HG03571 (cell line): ENCODE data around the gene NLRP8.
"Not testable (repeated sequence)": the region's sequence is repeated elsewhere in the genome, so short reads cannot be mapped to it uniquely, and the experiment has no call there.

Experiments used
- ATAC-seq: cut with Tn5 transposase; IDR thresholded peaks from one replicate; pipeline ENCODE4 v1.9.1; 2021; ENCODE audit not compliant: unreplicated experiment

NLRP8 gene

GRCh38 chr19:55947532-55947931, at the start of gene NLRP8:
Gene NLRP8, plus strand, starts transcription at chr19:55947832.
- no peak for ATAC-seq

GRCh38 chr19:55898911-55899310, 48.7 kb upstream of the NLRP8 start:
- ATAC-seq = no peak

GRCh38 chr19:55901369-55902079, 46.1 kb upstream of the NLRP8 start:
- ATAC-seq = no peak

DNA sequence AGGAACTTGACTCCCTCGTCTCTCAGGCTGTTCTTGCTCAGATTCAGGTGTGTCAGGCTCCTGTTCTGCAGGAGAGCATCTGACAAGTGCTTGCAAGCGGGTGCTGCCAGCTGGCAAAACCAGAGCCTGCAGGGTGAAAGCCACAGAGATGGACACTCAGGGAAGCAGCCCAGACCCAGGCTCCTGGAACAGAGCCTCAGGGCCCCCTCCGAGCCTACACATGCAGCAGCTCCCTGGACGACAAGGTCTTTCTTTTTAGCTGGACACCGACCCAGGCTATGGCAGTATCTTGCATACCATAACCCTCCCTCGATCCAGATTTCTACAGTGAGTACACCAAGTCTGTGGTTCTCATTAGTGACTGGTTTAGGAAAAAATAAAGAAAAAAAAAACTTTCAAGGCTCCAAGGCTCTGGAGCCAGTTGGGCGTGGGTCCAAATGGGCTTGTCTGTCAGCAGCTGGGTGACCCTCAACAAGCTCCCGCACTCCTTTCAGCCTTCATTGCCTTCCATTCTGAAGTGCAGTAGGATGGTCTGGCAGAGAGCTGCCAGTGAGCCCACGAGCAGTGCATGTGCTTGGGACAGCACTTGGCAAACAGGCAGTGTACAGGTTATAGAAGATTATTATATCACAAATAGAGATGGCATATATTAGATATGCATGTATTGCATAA, 45.4 kb upstream of the NLRP8 start:
- ATAC-seq = no peak

- ATAC-seq = no peak
Measured at GRCh38 chr19:55907286-55907685, 40.3 kb upstream of the NLRP8 start.

DNA sequence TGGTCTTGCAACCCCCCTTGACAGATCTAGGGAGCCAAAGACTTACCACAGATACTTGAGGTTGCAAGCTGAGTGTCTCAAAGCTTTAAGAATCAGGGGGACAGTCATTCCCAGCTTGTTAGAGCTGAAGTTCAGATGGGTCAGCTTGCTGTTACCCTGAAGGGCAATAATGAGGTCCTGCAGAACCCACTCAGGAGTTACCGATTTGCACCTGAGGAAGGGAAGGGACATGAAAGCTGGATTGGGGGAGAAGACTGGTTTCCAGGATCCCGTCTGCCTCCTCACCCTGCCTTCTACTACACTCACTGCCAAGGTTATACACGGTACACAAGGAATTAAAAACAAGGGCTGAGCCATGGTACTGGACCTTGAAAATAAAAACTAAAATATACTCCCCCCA, 39.9 kb upstream of the NLRP8 start:
- ATAC-seq = no peak

GRCh38 chr19:55909801-55910200, 37.8 kb upstream of the NLRP8 start:
- ATAC-seq = no peak

DNA sequence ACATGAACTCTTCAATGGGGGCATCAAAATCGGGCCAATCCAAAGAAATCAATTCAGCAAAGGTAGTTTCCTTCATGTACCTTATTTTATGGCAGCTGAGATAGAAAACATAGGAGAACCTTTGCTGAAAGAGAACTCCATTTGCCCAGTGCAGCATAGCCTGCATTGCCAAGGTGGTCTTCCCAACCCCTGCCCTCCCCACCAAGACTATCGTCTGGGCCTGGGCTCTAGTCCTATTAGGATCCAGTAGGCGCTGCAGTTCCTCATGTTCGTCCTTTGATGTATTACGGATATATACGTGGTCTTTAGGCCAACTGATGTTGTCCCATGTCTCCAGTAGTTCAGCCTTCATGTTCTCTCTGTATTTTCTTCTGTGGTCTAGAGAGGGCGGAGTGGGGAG, 34.7 kb upstream of the NLRP8 start:
- ATAC-seq = no peak

DNA sequence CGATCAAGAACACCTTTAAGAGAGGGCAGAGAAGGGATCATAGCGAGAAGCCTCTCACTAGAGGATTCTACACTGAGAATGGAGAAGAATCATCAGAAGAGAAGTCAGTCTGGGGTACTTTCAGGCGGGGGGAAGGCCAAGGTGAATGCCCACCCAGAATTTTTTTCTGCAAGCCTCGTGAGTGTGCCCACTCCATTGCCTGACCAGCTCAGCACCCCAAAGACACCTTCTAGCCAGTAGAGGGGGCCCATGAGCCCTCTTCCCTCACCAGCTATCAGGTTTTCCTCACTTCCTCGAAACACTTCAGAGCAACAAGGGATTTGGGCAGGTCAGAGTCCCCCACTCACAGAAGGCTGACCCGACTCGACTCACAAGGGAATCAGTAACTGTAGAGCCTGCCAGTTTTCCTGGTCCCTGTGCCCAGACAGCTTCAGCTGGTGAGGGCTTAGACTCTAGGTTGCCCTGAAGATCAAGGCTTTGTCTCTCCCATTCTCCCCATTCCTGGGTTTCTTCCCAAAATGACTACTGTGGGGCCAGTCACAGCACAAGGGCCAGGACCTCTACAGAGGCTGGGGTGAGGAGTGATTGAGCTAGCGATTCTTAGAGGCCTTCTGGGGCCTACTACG, 33.9 kb upstream of the NLRP8 start:
- no peak for ATAC-seq

GRCh38 chr19:55923556-55923955, 24.1 kb upstream of the NLRP8 start:
- no peak for ATAC-seq

DNA sequence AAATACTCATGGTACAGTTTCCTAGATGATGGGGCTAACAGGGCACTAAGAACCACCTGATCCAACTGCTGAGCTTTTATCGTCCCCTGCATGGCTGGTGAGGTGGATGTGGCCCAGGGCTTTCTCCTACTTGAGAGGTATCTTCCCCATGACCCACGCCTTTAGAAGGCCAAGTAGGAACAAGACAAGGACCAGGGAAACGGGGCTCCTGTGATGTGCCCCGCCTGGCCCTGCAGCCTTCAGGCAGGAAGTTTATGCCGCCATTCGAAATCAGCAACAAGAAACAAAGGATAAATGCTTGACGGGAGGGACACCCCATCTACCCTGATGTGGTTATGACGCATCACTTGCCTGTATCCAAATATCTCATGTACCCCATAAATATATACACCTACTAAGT, 19.6 kb upstream of the NLRP8 start:
- no peak for ATAC-seq

DNA sequence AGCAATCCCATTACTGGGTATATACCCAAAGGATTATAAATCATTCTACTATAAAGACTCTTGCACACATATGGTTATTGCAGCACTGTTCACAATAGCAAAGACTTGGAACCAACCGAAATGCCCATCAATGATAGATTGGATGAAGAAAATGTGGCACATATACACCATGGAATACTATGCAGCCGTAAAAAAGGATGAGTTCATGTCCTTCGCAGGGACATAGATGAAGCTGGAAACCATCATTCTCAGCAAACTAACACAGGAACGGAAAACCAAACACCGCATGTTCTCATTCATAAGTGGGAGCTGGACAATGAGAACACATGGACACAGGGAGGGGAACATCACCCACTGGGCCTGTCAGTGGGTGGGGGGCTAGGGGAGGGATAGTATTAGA, 18.4 kb upstream of the NLRP8 start:
- not testable (repeated sequence) for ATAC-seq

- no peak for ATAC-seq
Measured at GRCh38 chr19:55930996-55931515, 16.6 kb upstream of the NLRP8 start.

- no peak for ATAC-seq
Measured at GRCh38 chr19:55931936-55932386, 15.7 kb upstream of the NLRP8 start, which contains the start of gene NLRP13. Gene NLRP13, minus strand, starts transcription at chr19:55932336. Its CDS starts 25 bp downstream, at chr19:55932311.

DNA sequence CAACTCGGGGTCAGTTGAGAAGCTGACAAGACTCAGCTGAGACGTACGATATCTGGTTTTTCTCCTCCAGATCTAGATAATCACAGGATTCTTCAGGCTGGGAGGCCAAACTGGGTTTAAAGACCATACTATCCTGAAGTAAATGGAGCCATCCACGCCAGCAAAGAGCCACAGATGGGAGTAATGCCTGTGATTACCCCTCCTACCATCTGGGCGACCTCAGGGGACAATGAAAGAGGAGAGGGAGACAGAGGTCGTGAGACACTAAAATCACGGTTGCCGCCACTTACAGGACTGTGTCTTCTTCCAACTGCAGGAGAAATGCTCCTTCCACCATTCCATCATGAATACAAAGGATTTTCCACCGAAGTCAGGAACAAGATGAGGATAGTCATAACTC, 12.4 kb upstream of the NLRP8 start:
- no peak for ATAC-seq

DNA sequence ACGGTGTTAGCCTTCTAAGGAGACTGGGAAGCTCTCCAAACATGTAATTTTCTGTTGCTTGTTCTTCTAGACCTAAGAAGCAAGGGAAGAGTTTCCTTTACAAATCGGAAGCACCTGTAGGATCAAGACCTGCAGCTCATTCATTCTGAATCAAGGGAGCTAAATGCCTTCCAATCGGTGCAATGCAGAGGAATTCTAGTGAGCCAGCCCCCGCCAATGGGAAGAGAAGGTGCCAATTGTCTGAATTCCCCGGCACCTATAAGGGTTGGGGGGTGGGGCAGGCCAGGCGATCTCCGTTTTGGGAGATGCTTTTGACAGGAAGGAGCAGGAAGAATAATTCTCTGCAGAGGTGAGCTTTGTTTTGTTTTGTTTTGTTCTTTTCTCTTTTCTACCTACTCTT, 8.4 kb upstream of the NLRP8 start:
- no peak for ATAC-seq

DNA sequence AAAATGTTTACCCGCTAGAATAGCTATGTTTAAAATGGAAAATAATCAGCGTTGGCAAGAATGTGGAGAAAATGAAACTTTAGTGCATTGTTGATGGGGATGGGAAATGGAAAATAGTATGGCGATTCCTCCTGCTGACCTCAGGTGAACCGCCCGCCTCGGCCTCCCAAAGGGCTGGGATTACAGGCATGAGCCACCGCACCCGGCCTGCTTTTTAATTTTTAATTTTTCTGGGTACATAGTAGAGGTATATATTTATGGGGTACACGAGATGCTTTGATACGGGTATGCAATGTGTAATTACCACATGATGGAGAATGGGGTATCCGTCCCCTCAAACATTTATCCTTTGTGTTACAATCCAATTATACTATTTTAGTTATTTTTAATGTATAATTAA, 7.3 kb upstream of the NLRP8 start:
- no peak for ATAC-seq

DNA sequence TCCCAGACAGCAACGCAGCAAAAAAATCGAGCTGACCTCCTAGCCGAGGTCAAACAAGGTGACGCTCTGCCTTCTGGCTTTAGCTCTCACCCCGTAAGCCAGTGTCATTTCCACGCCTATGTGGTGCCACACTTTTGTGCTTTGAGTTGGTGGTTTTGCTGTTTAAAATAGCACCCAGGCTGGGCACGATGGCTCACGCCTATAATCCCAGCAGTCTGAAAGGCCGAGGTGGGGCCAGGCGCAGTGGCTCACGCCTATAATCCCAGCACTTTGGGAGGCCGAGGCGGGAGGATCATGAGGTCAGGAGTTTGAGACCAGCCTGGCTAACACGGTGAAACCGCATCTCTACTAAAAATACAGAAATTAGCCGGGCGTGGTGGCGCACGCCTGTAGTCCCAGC, 2.9 kb downstream of the NLRP8 start:
- not testable (repeated sequence) for ATAC-seq

- ATAC-seq = no peak
Measured at GRCh38 chr19:55956431-55956830, 8.8 kb downstream of the NLRP8 start.

DNA sequence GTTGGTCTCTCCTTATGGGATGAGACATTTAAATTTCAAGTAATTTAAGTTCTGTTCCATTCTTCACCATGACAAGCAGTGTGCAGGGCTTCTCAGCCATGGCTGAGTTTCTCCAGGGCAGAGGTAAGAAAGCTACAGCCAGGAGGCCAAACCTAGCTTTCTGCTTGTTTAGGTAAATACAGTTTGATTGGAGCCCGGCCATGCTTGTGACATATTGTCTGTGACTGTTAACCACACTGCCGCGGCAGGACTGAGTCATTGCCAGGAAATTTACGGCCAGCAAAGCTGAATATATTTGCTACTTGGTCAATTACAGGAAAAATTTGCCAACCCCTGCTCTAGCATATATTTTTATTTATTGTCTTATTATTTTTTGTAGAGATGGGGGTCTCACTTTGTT, 10.7 kb downstream of the NLRP8 start:
- ATAC-seq = no peak

GRCh38 chr19:55959996-55960675, 12.5 kb downstream of the NLRP8 start:
- no peak for ATAC-seq
